Measurements from ENCODE around the gene MYO7A.

Gene MYO7A

DNA sequence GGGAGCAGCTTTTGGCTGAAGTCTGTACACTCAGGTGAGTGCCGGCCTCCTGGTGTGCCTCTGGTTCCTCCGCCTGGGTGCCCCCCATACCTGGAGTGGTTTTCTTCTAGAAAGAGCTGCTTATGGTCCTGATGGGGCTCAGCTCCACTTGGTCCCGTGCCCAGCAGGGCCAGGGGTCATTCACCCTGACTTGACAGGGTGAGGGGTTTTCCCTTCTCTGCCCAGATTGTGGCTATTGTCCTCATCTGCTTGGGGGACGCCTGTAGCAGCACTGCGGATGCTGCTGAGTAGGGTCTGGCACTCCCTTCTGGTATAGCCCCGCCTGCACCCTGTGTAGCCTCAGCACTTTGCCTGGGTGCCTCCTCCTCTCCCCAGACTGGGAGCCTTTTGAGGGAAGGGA, 17.2 kb upstream of the MYO7A start:
- in situ Hi-C loops (cut with MboI; ENCODE audit: low sequenced_read_pairs): no loop called here

DNA sequence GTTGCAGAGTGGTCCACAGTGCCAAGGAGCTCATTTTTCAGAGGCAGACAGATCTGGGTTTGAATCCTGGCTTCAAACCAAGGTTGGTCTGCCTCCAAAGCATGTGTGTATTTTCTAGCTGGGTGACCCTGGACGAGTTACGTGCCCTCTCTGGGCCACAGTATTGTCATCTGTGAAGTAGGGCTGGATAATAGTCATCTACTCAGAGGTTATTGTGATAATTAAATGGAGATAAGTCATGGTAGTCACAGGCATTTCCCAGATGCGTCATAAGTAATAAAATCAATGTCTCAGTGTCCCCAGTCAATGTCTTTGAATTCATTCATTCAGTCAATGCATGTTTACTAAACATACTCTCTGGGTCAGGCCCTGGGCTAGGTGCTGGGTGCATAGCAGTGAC, 16.8 kb upstream of the MYO7A start:
- in situ Hi-C loops (cut with MboI; ENCODE audit: low sequenced_read_pairs): no loop called here

GRCh38 chr11:77111946-77112345, 16.1 kb upstream of the MYO7A start:
- in situ Hi-C loops (cut with MboI; ENCODE audit: low sequenced_read_pairs): no loop called here

DNA sequence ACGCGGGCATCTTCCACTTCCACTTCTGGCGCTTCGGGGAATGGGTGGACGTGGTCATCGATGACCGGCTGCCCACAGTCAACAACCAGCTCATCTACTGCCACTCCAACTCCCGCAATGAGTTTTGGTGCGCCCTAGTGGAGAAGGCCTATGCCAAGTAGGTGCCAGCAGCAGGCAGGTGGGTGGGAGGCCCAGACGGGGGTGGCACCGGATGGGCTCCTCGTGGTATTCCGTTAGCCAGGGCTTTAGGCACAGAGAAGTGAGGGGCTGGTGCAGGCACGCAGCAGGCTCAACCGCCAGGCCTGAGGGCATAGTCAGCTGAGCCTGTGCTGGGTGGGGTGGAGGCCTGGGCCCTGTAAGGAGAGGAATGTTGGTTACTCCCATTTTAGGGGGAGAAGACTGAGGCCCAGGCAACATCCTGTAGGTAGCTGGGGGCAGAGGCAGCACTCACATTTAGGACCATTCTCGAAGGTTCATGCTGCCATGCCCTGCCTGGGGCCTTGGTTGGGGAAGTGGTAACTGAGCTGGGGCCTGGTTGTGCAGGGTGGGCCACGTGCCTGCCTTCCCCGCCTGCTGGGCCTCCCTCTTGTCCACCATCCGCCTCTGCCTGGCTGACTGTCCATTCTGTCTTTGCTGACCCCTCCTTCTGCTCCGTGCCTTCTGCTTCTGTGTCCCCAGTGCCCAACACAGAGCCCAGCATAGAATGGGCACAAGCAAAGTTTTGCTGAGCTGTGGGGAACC, 15.2 kb upstream of the MYO7A start:
- in situ Hi-C loops (cut with MboI; ENCODE audit: low sequenced_read_pairs): no loop called here

DNA sequence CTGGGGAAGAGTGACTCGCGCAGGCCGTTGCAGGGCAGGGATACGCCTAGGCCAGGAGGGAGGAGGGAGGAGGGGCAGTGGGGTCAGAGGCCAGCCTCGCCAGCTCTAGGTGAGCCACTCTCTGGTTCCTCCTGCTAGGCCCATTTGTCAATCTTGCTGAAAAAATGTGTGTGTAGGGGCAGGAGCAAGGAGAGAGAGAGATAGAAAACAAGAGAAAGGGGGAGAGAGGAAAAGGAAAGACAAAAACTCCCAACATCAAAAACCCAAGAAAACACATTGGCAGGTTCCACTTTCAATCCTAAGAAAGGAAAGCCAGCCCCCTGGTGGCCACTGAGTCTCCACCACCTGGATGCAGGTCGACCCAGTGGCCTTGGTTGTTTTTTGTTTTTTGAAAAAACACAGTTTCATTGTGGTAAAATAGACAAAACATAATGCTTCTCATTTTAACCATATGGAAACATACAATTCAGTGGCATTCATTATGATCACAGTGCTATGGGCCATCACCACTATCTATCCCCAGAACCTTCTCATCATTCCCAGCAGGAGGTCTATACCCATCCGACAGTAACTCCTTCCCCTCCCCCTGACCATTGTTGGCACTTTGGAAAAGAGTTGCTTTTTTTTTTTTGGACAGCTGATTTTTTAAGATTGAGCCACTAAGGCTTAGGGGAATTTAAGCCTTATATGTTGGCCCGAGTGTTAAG, 14.5 kb upstream of the MYO7A start:
- in situ Hi-C loops (cut with MboI; ENCODE audit: low sequenced_read_pairs): no loop called here

GRCh38 chr11:77114089-77114463, 14.0 kb upstream of the MYO7A start:
- in situ Hi-C loops (cut with MboI; ENCODE audit: low sequenced_read_pairs): no loop called here

DNA sequence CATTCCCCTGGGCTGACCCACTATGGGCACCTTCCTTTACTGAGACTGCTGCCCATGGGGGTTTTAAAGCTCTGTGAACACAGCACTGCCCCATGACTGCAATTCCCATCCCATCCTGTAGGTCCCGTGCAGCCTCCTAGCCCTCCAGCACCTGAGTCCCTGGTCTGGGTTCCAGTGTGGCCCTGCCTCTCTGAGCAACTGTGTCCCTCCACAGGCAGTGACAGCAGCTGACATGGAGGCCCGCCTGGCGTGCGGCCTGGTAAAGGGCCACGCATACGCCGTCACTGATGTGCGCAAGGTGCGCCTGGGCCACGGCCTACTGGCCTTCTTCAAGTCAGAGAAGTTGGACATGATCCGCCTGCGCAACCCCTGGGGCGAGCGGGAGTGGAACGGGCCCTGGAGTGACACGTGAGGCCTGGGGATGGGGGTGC, 12.8 kb upstream of the MYO7A start:
- in situ Hi-C loops (cut with MboI; ENCODE audit: low sequenced_read_pairs): no loop called here

DNA sequence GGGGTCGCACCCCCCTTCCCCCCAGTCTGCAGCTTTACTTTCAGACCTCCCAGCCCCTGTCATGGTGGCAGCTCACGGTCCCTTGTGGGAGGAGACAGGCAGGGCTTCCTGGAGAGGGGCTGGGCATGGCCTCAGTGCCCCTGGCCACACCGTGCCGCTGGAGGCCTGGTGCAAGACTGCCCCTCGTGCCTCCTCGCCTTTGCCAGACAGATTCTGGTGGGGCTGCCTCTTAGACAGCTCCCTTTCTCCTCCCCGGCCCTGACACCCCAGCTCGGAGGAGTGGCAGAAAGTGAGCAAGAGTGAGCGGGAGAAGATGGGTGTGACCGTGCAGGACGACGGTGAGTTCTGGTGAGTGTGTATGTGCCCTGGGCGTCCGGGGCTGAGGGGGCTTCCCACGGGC, 12.1 kb upstream of the MYO7A start:
- in situ Hi-C loops (cut with MboI; ENCODE audit: low sequenced_read_pairs): no loop called here

DNA sequence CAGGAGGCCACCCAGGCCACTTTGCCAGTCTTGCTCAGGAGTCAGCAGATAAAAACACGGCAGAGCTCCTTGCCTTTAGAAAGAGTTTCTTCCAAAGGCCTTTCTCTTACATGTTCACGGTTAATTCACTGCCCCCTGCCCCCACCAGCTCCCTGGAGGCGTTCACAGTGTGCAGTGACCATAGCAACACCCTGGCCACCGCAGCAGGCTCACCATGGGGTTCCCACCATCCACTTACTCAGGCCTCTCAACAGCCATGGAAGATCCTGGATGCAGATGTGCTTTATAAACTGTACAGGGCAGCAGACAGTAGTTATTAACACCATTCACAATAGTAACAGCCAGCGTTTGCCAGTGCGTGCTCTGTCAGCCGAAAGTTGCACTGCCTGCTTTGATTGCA, 10.6 kb upstream of the MYO7A start:
- in situ Hi-C loops (cut with MboI; ENCODE audit: low sequenced_read_pairs): no loop called here

DNA sequence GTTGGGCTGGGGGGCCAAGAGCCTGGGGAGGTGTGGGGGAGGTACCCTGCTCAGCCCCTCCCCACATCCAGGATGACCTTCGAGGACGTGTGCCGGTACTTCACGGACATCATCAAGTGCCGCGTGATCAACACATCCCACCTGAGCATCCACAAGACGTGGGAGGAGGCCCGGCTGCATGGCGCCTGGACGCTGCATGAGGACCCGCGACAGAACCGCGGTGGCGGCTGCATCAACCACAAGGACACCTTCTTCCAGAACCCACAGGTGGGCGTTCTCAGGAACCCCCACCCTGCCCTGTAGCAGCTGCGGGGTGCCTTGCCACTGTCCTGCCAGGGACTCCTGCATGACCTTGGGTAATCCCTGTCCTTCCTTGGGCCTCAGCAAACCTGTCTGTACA, 10.0 kb upstream of the MYO7A start:
- in situ Hi-C loops (cut with MboI; ENCODE audit: low sequenced_read_pairs): no loop called here

DNA sequence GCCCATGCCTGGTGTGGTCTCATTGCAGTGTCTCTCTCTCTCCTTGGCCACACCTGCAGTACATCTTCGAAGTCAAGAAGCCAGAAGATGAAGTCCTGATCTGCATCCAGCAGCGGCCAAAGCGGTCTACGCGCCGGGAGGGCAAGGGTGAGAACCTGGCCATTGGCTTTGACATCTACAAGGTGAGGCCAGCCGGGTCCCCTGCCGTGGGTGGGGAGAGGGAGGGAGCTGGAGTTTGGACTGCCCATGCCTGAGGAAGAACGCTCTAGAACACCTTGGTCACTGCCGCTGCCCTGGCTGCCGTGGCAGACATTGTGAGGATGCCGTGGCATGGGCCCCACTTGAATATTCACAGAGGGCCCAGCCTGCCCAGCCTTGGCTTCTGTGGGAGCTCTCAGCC, 9.1 kb upstream of the MYO7A start:
- in situ Hi-C loops (cut with MboI; ENCODE audit: low sequenced_read_pairs): no loop called here

GRCh38 chr11:77119531-77119936, 8.5 kb upstream of the MYO7A start:
- in situ Hi-C loops (cut with MboI; ENCODE audit: low sequenced_read_pairs): no loop called here

DNA sequence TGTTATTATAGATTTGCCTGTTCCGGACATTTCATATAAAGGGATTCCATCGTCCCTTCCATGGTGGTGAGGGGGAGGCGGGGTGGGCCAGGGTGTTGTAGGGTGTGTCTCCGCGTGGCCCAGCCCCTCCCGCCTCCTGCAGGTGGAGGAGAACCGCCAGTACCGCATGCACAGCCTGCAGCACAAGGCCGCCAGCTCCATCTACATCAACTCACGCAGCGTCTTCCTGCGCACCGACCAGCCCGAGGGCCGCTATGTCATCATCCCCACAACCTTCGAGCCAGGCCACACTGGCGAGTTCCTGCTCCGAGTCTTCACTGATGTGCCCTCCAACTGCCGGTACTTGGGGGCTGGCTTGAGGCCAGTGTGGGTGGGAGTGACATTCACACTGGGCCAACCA, 7.5 kb upstream of the MYO7A start:
- in situ Hi-C loops (cut with MboI; ENCODE audit: low sequenced_read_pairs): no loop called here

DNA sequence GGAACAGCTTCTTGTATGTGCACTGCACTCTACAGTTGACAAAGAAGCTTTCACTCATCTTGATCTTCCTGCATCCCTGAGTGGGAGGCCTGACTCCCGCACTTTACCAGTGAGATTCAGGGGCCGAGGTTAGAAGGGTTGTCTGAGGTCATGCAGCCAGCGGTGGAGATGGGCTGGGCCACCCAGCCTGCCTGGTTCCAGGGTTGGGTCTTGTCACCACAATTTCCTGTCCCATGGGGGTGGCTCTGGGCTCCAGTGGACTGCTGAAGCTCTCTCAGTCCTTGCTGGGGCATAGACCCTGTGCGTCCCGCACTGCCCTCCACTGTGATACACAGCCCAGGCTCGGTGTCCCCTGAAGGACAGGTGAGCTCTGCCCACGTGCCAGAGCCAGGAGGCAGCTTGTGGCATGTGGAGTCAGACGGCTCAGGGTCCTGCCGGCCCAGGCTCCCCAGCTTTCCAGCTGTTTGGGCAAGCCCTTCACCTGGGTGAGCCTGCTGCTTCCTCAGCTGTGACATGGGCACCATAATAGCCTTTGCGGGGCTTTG, 6.9 kb upstream of the MYO7A start:
- in situ Hi-C loops (cut with MboI; ENCODE audit: low sequenced_read_pairs): no loop called here

GRCh38 chr11:77121876-77122575, 6.0 kb upstream of the MYO7A start:
- in situ Hi-C loops (cut with MboI; ENCODE audit: low sequenced_read_pairs): no loop called here

- in situ Hi-C loops (cut with MboI; ENCODE audit: low sequenced_read_pairs): no loop called here
Observed at GRCh38 chr11:77122576-77123212, 5.4 kb upstream of the MYO7A start.

DNA sequence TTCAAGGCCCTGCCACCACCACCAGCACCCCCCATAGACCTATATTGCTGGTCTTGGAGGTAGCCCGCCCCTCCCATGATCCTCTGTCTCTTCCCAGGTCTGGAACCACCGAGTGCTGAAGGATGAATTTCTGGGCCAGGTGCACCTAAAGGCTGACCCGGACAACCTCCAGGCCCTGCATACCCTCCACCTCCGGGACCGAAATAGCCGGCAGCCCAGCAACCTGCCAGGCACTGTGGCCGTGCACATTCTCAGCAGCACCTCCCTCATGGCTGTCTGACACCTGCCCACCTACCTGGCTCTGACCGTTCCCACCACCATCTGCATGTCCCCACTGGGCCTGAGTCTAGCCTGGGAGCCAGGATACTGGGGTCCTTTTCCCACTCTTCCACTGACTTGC, 4.5 kb upstream of the MYO7A start:
- in situ Hi-C loops (cut with MboI; ENCODE audit: low sequenced_read_pairs): no loop called here

- in situ Hi-C loops (cut with MboI; ENCODE audit: low sequenced_read_pairs): no loop called here
Observed at GRCh38 chr11:77124041-77124440, 4.0 kb upstream of the MYO7A start.

DNA sequence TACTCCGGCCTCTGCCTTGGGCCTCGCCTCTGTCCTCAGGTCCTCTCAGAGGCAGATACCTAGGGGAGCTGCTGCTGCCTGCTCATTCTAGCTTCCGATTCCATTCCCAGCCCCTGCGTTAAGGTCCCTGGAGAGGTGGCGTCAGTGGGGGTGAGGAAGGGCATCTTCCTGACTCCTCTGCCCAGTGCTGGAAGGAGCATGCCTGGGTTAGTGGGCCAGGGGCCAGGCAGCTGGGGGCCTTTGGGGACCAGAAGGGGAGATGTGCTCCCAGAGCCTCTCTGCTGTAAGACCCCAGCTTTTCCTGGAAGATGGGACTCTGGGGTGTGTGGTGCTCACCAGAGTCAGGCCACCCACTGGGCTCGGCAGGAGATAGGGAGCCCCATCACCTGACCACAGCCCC, 3.6 kb upstream of the MYO7A start:
- in situ Hi-C loops (cut with MboI; ENCODE audit: low sequenced_read_pairs): no loop called here

DNA sequence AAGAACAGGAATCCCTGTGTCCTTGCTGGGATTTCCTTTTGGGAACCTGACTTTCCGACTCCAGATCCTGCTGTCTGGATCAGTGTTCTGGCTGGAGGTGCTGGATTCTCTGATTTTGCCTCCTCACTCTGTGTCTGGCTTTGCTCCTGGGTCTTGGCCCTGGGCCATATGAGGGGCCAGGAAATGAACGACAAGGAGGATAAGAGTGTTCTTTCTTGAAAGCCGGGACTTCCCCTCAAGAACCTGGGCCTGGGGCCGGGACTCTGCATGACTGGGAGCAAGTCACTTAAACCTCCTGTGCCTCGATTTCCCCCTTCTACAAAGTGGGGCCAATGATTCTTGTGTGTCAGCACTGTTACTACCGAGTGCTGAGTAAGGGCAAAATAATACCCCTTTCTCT, 2.9 kb upstream of the MYO7A start:
- in situ Hi-C loops (cut with MboI; ENCODE audit: low sequenced_read_pairs): no loop called here

- in situ Hi-C loops (cut with MboI; ENCODE audit: low sequenced_read_pairs): no loop called here
Observed at GRCh38 chr11:77125695-77126094, 2.4 kb upstream of the MYO7A start.
